GM18511 (cell line): ENCODE data around the gene TMEM132A.

Source experiments
- ATAC-seq: cut with Tn5 transposase; IDR thresholded peaks from one replicate; pipeline ENCODE4 v1.9.1; 2021; ENCODE audit warnings: mild to moderate bottlenecking, moderate library complexity; ENCODE audit not compliant: unreplicated experiment

The TMEM132A gene

DNA sequence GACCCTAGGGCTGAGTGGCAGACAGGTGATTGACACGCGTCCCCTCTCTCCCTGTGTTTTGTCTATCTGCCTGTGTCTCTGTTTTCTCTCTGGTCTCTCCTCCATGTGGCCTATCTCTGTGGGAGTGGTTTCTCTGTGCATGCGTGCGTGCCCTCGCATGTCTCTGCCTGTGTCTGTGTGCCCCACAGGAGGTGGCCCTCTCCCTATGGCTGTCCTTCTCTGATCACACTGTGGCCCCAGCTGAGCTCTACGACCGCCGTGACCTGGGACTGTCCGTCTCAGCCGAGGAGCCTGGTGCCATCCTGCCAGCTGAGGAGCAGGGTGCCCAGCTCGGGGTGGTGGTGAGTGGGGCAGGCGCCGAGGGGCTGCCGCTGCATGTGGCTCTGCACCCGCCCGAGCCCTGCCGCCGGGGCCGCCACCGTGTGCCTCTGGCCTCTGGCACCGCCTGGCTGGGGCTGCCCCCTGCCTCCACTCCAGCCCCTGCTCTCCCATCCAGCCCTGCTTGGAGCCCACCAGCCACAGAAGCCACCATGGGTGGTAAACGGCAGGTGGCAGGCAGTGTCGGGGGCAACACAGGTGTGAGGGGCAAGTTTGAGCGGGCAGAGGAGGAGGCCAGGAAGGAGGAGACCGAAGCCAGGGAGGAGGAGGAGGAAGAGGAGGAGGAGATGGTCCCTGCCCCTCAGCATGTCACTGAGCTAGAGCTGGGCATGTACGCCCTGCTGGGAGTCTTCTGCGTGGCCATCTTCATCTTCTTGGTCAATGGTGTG, 11.6 kb downstream of the TMEM132A start:
- ATAC-seq, result no peak

- no peak for ATAC-seq
These were observed 12.3 kb downstream of the TMEM132A start for GRCh38 chr11:60936467-60937143.

GRCh38 chr11:60937144-60937527, 12.9 kb downstream of the TMEM132A start:
- ATAC-seq, result no peak

DNA sequence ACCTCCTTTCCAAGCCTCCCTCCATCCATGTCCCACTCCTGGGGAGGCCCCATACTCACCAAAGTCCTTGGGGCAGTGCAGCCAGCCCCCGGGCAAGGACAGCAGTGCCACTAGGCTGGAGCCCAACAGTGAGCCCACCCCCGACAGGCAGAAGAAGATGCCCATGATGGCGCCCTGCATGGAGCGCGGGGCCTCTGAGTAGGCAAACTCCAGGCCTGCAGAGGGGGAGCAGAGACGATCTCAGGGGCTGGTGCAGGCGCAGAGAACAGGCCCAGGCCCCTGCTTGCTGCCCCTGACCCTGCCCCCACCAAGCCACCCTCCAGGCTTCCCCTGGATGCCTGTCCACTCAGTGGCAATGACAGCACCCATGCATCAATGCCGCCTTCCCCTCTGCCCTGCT, 13.6 kb downstream of the TMEM132A start:
- no peak for ATAC-seq

GRCh38 chr11:60938500-60938899, 14.2 kb downstream of the TMEM132A start:
- ATAC-seq, result no peak

- ATAC-seq, result no peak
These were observed 15.0 kb downstream of the TMEM132A start for GRCh38 chr11:60939301-60939700.

GRCh38 chr11:60939855-60940254, 15.6 kb downstream of the TMEM132A start:
- ATAC-seq, result no peak

DNA sequence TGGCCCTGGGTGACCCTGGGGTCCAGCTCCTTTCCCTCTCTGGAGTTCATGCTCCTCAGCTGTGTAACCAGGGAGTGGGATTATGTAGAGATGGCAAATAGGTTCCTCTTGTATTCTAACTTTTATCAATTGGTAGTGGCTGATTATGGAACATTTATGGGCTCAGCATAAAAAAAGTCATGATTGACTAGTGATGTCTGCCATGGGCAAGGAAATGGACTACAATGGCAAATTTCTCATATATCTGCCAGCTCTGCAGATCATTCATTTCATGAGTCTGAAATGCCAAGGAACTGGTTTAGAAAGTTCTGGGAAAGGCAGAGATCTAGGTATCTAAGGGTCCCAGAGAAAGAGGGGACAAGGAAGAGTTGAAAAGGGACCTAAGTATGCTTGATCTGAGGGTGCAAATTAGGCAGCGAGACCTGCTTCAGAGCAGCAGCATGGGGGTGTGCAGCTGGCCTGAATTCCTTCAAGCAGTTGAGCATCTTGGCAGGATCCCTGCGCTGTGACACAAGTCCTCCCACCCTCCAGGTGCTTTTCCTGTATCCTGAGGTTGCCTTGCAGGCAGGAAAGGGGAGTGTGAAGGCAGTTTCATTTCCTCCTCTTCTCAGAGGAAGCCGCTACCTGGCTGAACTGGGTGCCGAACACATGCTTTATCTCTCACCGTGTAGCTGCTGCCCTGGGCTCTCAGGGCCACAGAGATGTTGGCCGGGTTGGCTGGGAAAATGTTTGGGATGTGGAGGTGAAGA, 17.3 kb downstream of the TMEM132A start:
- ATAC-seq, result no peak

DNA sequence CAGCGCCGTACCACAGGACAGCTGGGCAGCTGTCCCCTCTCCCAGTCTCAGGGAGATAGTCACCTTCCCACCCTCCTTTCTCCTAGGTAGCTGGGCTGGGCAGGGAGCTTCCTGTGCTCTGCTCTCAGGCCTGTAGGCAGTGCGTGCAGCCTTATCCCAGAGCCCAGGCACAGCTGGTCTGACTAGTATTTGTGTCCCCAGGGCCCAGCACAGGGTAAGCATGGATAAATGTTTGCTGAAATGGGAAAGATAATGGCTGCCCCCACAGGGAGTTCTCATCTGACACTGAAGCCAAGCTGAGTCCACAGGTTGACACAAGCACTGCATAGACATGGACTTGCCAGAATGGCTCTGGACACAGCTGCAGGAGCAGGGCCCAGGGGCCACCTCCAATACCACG, 18.0 kb downstream of the TMEM132A start:
- ATAC-seq, result no peak

DNA sequence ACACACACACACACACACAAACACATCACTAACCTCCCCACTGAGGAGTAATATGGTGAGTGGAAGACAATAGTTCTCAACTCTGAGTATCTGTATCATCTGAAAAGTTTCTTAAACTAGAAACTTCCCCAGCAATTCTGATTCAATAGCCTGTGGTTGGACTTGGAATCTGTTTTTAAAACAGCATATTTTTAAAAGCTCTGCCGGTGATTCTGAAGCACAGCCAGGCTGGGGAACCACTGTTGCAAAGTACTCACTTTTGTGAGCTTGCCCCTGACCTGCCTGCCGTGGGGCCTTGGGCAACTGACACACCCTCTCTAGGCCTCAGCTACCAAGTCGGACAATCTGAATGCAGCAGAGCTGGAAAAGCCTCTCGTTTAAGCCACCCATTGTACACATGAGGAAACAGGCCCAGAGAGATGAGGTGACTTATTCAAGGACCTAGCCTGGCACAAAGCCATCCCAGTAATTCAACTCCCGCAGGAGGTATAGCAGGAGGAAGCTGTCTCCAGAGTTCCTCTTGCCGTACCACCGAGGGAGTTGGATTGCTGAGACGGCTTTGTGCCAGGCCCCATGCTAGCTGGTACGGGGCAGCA, 18.8 kb downstream of the TMEM132A start:
- no peak for ATAC-seq

GRCh38 chr11:60944490-60945294, 20.4 kb downstream of the TMEM132A start:
- ATAC-seq, result no peak

DNA sequence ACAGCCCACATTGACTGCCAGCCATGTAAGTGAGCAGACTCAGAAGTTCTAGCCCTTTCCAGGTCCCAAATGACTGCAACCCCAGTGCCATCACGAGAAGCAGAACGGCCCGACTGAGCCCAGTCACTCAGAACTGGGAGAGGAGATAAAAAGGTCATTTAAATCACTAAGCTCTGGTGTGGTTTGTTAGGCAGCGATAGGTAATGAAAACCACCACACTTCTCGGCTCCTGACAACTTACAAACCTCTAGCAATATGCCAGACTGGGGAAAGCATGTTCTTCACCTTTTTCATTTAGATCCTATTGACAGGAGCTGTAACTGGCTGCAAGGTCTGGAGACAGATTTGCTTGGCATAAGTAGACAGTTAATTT, 21.0 kb downstream of the TMEM132A start:
- no peak for ATAC-seq

GRCh38 chr11:60946601-60947264, 22.5 kb downstream of the TMEM132A start:
- no peak for ATAC-seq

- ATAC-seq, result no peak
These were observed 23.4 kb downstream of the TMEM132A start for GRCh38 chr11:60947700-60948099.

GRCh38 chr11:60948250-60948649, 24.0 kb downstream of the TMEM132A start:
- ATAC-seq, result no peak

DNA sequence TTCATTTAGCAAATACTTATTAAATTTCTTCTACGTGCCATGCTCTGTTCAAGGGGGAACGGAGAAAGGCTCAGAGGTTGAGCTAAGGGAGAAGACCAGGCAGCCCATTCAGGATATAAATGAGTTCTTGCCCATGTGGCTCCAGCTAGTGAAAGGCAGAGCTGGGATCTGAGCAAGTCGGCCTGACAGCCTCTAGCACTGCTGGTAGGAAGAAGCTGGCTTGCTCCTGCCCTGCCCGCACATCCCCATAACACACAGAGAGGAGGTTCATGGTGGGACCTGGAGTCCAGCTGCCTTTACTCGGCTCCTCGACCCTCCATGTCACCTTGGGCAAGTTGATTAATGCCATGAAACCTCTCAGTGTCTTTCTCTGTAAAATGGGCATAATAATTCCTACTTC, 25.8 kb downstream of the TMEM132A start:
- ATAC-seq, result no peak

DNA sequence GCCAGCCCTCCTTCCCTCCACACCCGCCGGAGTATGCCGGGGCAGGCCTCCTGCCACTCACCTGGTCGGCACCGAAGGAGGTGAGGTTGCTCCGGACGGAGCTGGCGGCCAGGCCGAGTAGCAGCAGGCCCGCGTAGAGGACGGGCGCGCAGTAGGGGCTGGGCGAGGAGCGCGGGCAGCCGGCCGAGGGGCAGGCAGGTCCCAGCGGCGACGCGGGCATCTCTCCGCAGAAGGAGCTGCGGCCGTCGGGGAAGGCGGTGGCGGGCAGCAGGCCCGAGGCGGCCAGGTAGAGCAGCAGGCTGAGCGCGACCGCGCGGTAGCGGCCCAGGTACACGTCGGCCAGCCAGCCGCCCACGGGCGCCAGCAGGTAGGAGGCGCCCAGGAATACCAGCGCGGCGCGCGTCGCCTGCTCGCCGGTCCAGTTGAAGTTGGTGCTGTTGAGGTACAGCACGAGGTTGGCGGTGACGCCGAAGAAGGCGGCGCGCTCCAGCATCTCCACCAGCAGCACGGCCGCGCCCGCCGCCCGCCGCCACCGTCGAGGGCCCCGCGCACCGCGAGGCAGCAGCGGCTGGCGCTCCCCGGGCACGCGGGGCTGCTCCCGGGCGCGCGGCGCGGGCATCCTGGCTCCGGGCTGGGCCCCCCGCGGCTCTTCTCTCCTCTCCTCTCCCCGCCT, 26.8 kb downstream of the TMEM132A start:
- ATAC-seq, result no peak

- ATAC-seq, result no peak
These were observed 27.3 kb downstream of the TMEM132A start for GRCh38 chr11:60951606-60951903.

DNA sequence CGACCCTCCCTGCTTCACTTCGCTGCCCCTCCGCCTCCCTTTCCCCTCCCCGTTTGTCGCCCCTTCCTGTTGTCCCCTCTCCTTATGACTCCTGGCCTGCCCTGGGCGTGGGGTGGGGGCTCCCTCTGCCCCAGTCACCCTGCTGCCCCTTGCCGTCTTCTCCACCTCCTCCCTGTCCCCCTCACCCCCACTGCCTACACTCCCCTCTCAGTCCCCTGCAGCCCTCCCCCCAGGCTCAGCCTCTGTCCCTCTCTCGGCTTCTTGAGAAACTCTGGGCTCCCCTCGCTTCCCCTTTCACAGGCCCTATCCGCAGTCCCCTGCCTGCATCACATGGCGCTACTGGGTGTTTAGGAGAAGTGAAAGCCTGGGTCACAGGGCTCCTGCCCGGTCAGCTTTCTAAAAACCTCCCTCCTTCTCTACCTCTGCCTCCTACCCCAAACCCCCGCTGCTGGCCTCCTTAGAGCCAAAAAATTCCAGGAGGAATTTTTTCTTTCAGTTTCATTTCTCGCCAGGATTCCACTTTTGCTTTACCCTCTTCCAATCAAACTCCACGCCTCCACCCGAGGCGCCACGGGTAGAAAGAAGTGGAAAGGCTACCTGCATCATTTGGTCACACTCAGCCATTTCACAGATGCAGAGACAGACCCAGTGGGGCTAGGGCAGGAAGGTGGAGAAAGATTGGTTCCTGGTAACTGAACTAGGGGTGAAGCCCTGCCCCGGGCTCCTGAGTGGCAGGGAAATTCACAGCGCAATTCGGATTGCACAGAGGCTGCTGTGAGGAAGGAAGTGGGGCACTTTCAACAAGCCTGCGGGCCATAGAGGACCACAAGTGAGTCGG, 27.9 kb downstream of the TMEM132A start, which contains the start of gene SLC15A3:
SLC15A3 (minus strand) TSS at position 273 of the 838 bp plus-strand sequence. CDS start 625 bp downstream, outside the sequence.
- peak; percentile 79 for ATAC-seq
